Astrocyte (in vitro differentiated cells and primary cell): ENCODE data around the gene ZEB2.

Experiments used
- EZH2 ChIP-seq: IDR thresholded peaks from 2 replicates; pipeline ENCODE4 v1.6.1; 2012; ENCODE audit warnings: mild to moderate bottlenecking, low read length, inconsistent platforms; ENCODE audit not compliant: insufficient read depth
- TF ChIP-seq, protein P1 (sequence below): IDR thresholded peaks from 2 replicates; pipeline ENCODE4 v1.5.1; 2011; ENCODE audit warnings: low read depth, mild to moderate bottlenecking, inconsistent platforms, low read length, moderate library complexity; ENCODE audit not compliant: insufficient read depth

DNA sequence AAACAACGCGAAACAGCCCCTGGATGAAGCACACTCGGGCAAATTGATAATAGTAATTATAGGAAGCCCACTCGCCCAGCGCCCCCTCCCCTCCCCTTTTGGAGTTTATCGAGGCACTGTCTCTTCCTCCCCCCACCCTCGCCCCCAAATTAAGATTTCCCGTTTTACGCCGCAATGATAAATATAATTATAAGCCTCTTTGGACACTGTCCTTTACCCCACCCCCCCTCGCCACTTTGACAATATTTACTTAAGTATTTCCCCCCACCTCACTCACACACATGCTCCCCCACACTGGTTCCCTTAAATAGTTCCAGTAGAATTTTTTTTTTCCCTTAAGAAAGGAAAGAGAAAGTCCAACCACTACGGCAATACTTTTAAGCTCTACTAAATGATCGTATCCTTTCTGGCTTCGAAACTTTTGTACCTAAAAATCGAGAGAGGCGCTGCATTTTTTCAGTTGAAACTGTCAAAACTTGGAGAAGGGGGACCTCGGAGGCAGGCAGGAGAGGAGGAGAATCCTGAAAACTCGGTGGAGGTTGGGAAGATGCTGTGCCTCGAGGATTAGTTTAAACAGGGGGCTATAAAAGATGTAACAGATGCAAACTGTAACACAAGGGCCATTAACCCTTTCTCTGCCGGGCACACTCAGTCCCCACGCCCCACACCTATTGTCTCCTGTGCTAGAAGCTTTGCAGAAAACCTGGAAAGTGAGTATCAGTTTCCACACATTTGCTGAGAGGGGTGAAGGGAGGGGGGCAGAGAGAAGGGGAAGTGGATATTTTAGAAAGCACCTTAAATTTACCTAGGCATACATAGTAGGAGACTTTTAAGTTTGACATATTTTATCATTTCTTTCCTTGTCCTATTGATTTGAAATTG lies 1.8 kb downstream of the ZEB2 start:
- TF ChIP-seq, protein P1, sequence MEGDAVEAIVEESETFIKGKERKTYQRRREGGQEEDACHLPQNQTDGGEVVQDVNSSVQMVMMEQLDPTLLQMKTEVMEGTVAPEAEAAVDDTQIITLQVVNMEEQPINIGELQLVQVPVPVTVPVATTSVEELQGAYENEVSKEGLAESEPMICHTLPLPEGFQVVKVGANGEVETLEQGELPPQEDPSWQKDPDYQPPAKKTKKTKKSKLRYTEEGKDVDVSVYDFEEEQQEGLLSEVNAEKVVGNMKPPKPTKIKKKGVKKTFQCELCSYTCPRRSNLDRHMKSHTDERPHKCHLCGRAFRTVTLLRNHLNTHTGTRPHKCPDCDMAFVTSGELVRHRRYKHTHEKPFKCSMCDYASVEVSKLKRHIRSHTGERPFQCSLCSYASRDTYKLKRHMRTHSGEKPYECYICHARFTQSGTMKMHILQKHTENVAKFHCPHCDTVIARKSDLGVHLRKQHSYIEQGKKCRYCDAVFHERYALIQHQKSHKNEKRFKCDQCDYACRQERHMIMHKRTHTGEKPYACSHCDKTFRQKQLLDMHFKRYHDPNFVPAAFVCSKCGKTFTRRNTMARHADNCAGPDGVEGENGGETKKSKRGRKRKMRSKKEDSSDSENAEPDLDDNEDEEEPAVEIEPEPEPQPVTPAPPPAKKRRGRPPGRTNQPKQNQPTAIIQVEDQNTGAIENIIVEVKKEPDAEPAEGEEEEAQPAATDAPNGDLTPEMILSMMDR: no peak
- no peak for TF ChIP-seq EZH2
